ENCODE data around the gene SLC25A33.
"Not testable (repeated sequence)": the region's sequence is repeated elsewhere in the genome, so short reads cannot be mapped to it uniquely, and the experiment has no call there.

Gene SLC25A33

GRCh38 chr1:9624081-9624480, 84.8 kb downstream of the SLC25A33 start:
- no peak for DNase-seq
- H2AK5ac ChIP-seq (ENCODE audit: low read length): no peak overlapping the region
- H3K4ac ChIP-seq (ENCODE audit: low read depth, low read length): no peak overlapping the region
- H3K36me3 ChIP-seq (ENCODE audit: control insufficient read depth, insufficient read depth, low read length): no peaks in the 10 kb centered on the region
- no peak overlapping the region for H4K8ac ChIP-seq (ENCODE audit: low read depth, low read length)
- no peaks in the 10 kb centered on the region for H3K79me1 ChIP-seq (ENCODE audit: low read length)
- no CpG with 5 or more reads among the region's 2 CpGs for WGBS (ENCODE audit: extremely low coverage, insufficient coverage, low lambda C conversion rate)
- H2BK5ac ChIP-seq (ENCODE audit: low read length): no peak overlapping the region
- no peak overlapping the region for H3K4me3 ChIP-seq (ENCODE audit: low read length)
- H3K23ac ChIP-seq (ENCODE audit: low read length): no peak overlapping the region
- no peaks in the 10 kb centered on the region for H3K4me1 ChIP-seq (ENCODE audit: control insufficient read depth, low read depth, low read length)
- H3K27me3 ChIP-seq (ENCODE audit: insufficient read depth, low read length, poor library complexity): no peaks in the 10 kb centered on the region
- no peak overlapping the region for H3K9ac ChIP-seq (ENCODE audit: low read length)
- no peak overlapping the region for H4K5ac ChIP-seq (ENCODE audit: low read length)
- no peaks in the 10 kb centered on the region for H3K79me2 ChIP-seq (ENCODE audit: control insufficient read depth, insufficient read depth, low read length)
- H3K4me2 ChIP-seq (ENCODE audit: low read length): no peak overlapping the region
- H3K27ac ChIP-seq (ENCODE audit: low read depth, low read length): no peak overlapping the region
- H3K18ac ChIP-seq (ENCODE audit: low read length): no peak overlapping the region
- no peak overlapping the region for H2BK120ac ChIP-seq (ENCODE audit: low read depth, low read length)
- no peak overlapping the region for H3K56ac ChIP-seq (ENCODE audit: low read length)
- H2BK15ac ChIP-seq (replicated peaks; ENCODE audit: low read depth): no peak overlapping the region

GRCh38 chr1:9625030-9625429, 85.8 kb downstream of the SLC25A33 start:
- not testable (repeated sequence) for H3K36me3 ChIP-seq (ENCODE audit: control insufficient read depth, insufficient read depth, low read length); H2BK15ac ChIP-seq (replicated peaks; ENCODE audit: low read depth); H3K27me3 ChIP-seq (ENCODE audit: insufficient read depth, low read length, poor library complexity); H3K79me2 ChIP-seq (ENCODE audit: control insufficient read depth, insufficient read depth, low read length); H2BK5ac ChIP-seq (ENCODE audit: low read length); H3K4me2 ChIP-seq (ENCODE audit: low read length); H2AK5ac ChIP-seq (ENCODE audit: low read length); H3K79me1 ChIP-seq (ENCODE audit: low read length); H3K27ac ChIP-seq (ENCODE audit: low read depth, low read length); H4K8ac ChIP-seq (ENCODE audit: low read depth, low read length); H3K56ac ChIP-seq (ENCODE audit: low read length); H4K5ac ChIP-seq (ENCODE audit: low read length); H3K4ac ChIP-seq (ENCODE audit: low read depth, low read length); H3K23ac ChIP-seq (ENCODE audit: low read length); H3K9ac ChIP-seq (ENCODE audit: low read length); DNase-seq; H2BK120ac ChIP-seq (ENCODE audit: low read depth, low read length); H3K18ac ChIP-seq (ENCODE audit: low read length); H3K4me1 ChIP-seq (ENCODE audit: control insufficient read depth, low read depth, low read length); H3K4me3 ChIP-seq (ENCODE audit: low read length)
- no CpG with 5 or more reads among the region's 3 CpGs for WGBS (ENCODE audit: extremely low coverage, insufficient coverage, low lambda C conversion rate)

GRCh38 chr1:9626201-9626608, 86.9 kb downstream of the SLC25A33 start:
- Histone ChIP-seq H3K18ac (ENCODE audit: low read length) (no peak overlapping the region), H3K4ac (ENCODE audit: low read depth, low read length) (no peak overlapping the region), H3K36me3 (ENCODE audit: control insufficient read depth, insufficient read depth, low read length) (no peaks in the 10 kb centered on the region), H2BK120ac (ENCODE audit: low read depth, low read length) (no peak overlapping the region), H4K8ac (ENCODE audit: low read depth, low read length) (no peak overlapping the region), H3K4me2 (ENCODE audit: low read length) (no peak overlapping the region), H3K79me1 (ENCODE audit: low read length) (no peaks in the 10 kb centered on the region), H3K4me1 (ENCODE audit: control insufficient read depth, low read depth, low read length) (no peaks in the 10 kb centered on the region), H3K79me2 (ENCODE audit: control insufficient read depth, insufficient read depth, low read length) (no peaks in the 10 kb centered on the region), H2BK5ac (ENCODE audit: low read length) (no peak overlapping the region), H2BK15ac (replicated peaks; ENCODE audit: low read depth) (no peak overlapping the region), H3K56ac (ENCODE audit: low read length) (no peak overlapping the region), H3K23ac (ENCODE audit: low read length) (no peak overlapping the region), H4K5ac (ENCODE audit: low read length) (no peak overlapping the region), H3K9ac (ENCODE audit: low read length) (no peak overlapping the region), H3K27me3 (ENCODE audit: insufficient read depth, low read length, poor library complexity) (no peaks in the 10 kb centered on the region), H3K27ac (ENCODE audit: low read depth, low read length) (no peak overlapping the region), H2AK5ac (ENCODE audit: low read length) (no peak overlapping the region), H3K4me3 (ENCODE audit: low read length) (no peak overlapping the region)
- no peak for DNase-seq
- WGBS (ENCODE audit: extremely low coverage, insufficient coverage, low lambda C conversion rate): no CpG with 5 or more reads among the region's 9 CpGs

DNA sequence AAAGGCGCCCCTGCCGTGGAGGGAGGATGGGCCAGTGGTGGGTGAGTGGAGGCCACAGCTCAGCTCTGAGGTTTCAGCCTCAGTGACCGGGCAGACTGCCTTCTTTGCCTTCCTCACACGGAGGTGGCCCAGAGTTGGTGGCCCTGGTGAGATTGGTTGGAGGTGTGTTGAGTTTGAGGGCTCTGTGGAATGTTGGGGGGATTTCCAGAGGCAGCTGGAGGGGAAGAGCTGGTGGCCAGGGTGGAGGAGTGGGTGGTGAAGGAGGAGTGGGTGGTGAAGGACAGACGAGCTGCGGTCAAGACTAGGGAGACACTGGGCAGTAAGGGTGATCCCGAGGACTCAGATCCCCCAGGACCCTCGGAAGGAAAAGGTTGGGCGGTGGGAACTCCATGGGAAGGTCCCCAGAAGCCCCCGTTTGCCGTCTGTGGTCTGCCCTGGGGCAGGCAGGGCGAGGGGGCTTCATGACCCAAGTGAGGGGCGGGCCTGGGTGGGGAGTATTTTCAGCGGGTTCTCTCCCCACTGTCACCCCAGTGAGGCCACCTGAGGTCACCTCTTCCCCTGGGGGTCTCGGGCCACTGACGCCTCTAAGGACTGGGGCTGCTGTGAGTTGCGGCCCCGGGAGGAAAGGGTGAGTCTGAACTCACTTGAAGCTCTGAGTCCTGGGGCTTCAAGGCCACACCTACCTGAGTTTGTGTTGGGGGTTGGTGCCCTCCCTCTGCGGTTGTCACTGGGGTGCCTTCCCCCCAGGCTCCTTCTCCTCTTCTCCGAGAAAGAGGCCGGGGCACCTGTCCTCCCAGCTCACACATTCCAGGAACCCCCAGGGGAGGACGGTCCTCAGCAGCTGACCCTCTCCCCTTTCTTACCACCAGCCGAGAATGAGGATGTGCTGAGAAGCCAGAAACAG, 89.5 kb downstream of the SLC25A33 start:
- H2BK120ac ChIP-seq (ENCODE audit: low read depth, low read length): no peak overlapping the region
- no peak overlapping the region for H3K56ac ChIP-seq (ENCODE audit: low read length)
- H3K23ac ChIP-seq (ENCODE audit: low read length): peak overlapping the region; percentile 24
- no peak overlapping the region for H3K27ac ChIP-seq (ENCODE audit: low read depth, low read length)
- no peak overlapping the region for H3K18ac ChIP-seq (ENCODE audit: low read length)
- no peak overlapping the region for H3K4me2 ChIP-seq (ENCODE audit: low read length)
- H3K27me3 ChIP-seq (ENCODE audit: insufficient read depth, low read length, poor library complexity): no peaks in the 10 kb centered on the region
- no peak overlapping the region for H4K8ac ChIP-seq (ENCODE audit: low read depth, low read length)
- no peaks in the 10 kb centered on the region for H3K4me1 ChIP-seq (ENCODE audit: control insufficient read depth, low read depth, low read length)
- H3K79me1 ChIP-seq (ENCODE audit: low read length): no peaks in the 10 kb centered on the region
- H4K5ac ChIP-seq (ENCODE audit: low read length): no peak overlapping the region
- H3K4ac ChIP-seq (ENCODE audit: low read depth, low read length): no peak overlapping the region
- H3K4me3 ChIP-seq (ENCODE audit: low read length): no peak overlapping the region
- no peaks in the 10 kb centered on the region for H3K79me2 ChIP-seq (ENCODE audit: control insufficient read depth, insufficient read depth, low read length)
- no CpG with 5 or more reads among the region's 23 CpGs for WGBS (ENCODE audit: extremely low coverage, insufficient coverage, low lambda C conversion rate)
- no peak overlapping the region for H3K9ac ChIP-seq (ENCODE audit: low read length)
- H3K36me3 ChIP-seq (ENCODE audit: control insufficient read depth, insufficient read depth, low read length): no peaks in the 10 kb centered on the region
- no peak overlapping the region for H2BK5ac ChIP-seq (ENCODE audit: low read length)
- H2BK15ac ChIP-seq (replicated peaks; ENCODE audit: low read depth): no peak overlapping the region
- H2AK5ac ChIP-seq (ENCODE audit: low read length): no peak overlapping the region
- no peak for DNase-seq

DNA sequence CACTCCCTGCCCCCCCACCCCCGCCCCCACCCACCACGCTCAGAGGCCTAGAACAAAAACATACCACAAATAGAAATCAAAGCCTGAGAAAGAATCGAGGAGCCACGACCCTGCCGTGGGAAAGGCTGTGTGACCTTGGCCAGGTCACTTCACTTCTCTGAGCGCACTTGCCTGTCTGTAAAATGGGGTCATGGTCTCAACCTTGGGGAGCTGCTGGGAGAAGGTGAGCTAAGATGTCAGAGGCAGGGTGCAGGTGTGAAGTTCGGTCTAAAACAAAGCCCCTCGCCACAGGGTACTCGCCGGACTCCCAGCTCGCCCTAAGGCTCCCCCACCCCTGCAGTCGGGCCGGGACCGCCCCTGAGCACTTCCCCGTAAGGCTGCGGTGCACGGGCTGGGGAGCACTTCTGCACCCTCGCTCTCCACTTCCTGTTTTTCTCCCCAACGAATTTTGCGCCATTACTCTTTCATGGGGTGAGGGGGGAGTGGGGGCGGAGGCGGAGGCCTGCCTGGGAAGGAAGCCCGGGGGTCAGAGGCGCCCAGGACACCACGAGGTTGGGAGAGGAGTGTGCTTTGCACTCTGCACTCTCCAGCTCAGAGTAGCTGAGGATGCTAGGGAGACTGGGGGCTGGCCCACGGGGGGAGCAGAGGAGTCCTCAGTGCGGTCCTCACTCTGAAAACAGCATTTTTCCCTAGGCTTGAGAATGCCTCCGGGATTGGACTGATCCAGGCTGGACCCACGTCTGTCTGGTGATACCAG, 90.4 kb downstream of the SLC25A33 start:
- Histone ChIP-seq H2BK120ac (ENCODE audit: low read depth, low read length) (no peak overlapping the region), H3K36me3 (ENCODE audit: control insufficient read depth, insufficient read depth, low read length) (no peaks in the 10 kb centered on the region), H3K4me2 (ENCODE audit: low read length) (no peak overlapping the region), H3K18ac (ENCODE audit: low read length) (no peak overlapping the region), H3K4me3 (ENCODE audit: low read length) (no peak overlapping the region), H2BK15ac (replicated peaks; ENCODE audit: low read depth) (no peak overlapping the region), H3K23ac (ENCODE audit: low read length) (no peak overlapping the region), H3K4ac (ENCODE audit: low read depth, low read length) (no peak overlapping the region), H2AK5ac (ENCODE audit: low read length) (no peak overlapping the region), H3K9ac (ENCODE audit: low read length) (no peak overlapping the region), H3K79me1 (ENCODE audit: low read length) (no peaks in the 10 kb centered on the region), H3K27me3 (ENCODE audit: insufficient read depth, low read length, poor library complexity) (no peaks in the 10 kb centered on the region), H4K5ac (ENCODE audit: low read length) (no peak overlapping the region), H3K4me1 (ENCODE audit: control insufficient read depth, low read depth, low read length) (no peaks in the 10 kb centered on the region), H3K79me2 (ENCODE audit: control insufficient read depth, insufficient read depth, low read length) (no peaks in the 10 kb centered on the region), H3K27ac (ENCODE audit: low read depth, low read length) (no peak overlapping the region), H2BK5ac (ENCODE audit: low read length) (no peak overlapping the region), H3K56ac (ENCODE audit: low read length) (no peak overlapping the region), H4K8ac (ENCODE audit: low read depth, low read length) (no peak overlapping the region)
- no CpG with 5 or more reads among the region's 29 CpGs for WGBS (ENCODE audit: extremely low coverage, insufficient coverage, low lambda C conversion rate)
- no peak for DNase-seq

Measured in mesendoderm (in vitro differentiated cells).